ENCODE data around the gene PAM.

DNA sequence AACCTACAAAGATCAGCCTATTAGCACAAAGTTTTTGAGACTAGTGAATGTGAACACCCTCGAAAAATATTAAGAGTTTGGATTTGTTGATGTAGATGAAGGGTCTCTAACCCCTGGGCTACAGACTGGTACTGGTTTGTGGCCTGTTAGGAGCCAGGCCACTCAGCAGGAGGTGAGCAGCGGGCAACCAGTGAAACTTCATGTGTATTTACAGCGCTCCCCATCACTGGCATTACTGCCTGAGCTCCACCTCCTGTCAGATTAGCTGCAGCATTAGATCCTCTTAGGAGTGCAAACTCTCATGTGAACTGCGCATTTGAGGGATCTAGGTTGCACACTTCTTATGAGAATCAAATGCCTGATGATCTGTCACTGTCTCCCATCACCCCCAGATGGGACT is 11.2 kb upstream of the PAM start:
- no peak for TF ChIP-seq POLR2A (IDR thresholded peaks at IDR 0.05)
- TF ChIP-seq, protein P1, sequence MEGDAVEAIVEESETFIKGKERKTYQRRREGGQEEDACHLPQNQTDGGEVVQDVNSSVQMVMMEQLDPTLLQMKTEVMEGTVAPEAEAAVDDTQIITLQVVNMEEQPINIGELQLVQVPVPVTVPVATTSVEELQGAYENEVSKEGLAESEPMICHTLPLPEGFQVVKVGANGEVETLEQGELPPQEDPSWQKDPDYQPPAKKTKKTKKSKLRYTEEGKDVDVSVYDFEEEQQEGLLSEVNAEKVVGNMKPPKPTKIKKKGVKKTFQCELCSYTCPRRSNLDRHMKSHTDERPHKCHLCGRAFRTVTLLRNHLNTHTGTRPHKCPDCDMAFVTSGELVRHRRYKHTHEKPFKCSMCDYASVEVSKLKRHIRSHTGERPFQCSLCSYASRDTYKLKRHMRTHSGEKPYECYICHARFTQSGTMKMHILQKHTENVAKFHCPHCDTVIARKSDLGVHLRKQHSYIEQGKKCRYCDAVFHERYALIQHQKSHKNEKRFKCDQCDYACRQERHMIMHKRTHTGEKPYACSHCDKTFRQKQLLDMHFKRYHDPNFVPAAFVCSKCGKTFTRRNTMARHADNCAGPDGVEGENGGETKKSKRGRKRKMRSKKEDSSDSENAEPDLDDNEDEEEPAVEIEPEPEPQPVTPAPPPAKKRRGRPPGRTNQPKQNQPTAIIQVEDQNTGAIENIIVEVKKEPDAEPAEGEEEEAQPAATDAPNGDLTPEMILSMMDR (IDR thresholded peaks at IDR 0.05): no peak

Measured in prostate gland (tissue), 2 donors.